HUES6 (cell line): ENCODE data around the gene GPR75.
"Not testable (repeated sequence)": the region's sequence is repeated elsewhere in the genome, so short reads cannot be mapped to it uniquely, and the experiment has no call there.

Experiments
- H3K27ac ChIP-seq: 2 replicates; pipeline ENCODE4 v1.7.0; 2013; ENCODE audit warnings: low read depth, mild to moderate bottlenecking, low read length, inconsistent platforms
- H3K27me3 ChIP-seq: 2 replicates; pipeline ENCODE4 v1.6.1; 2013; ENCODE audit warnings: low read length; ENCODE audit not compliant: control insufficient read depth, insufficient read depth
- H3K36me3 ChIP-seq: 2 replicates; pipeline ENCODE4 v1.6.1; 2013; ENCODE audit warnings: low read length; ENCODE audit not compliant: control insufficient read depth, insufficient read depth
- H3K4me1 ChIP-seq: 2 replicates; pipeline ENCODE4 v1.6.1; 2013; ENCODE audit warnings: low read length; ENCODE audit not compliant: control insufficient read depth, insufficient read depth
- H3K4me3 ChIP-seq: 2 replicates; pipeline ENCODE4 v1.5.1; 2013; ENCODE audit warnings: low read depth, low read length
- H3K9ac ChIP-seq: one replicate; pipeline ENCODE4 v1.6.1; 2013; ENCODE audit warnings: mild to moderate bottlenecking, low read length
- H3K9me3 ChIP-seq: 2 replicates; pipeline ENCODE4 v1.6.1; 2013; ENCODE audit warnings: low read depth, low read length; ENCODE audit not compliant: control insufficient read depth, insufficient read depth

The GPR75 gene

DNA sequence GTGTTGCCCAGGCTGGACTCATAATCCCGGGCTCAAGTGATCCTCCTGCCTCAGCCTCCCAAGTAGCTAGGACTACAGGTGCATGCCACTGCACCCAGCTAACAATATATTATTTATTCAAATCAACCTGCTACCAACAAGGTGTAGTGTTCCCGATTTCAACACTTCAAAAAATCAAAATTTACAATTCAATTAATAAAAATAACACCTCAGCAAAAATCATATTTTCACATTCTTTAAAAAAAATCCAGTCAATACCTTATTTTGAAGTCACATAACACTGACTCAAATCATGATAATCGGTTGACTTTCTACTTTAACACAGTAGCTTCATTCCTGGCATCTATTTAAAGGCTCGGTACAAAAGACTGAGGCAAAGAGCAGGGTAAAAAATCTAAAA is 7.2 kb downstream of the GPR75 start:
- Histone ChIP-seq H3K4me3 (no peak overlapping the region), H3K36me3 (peaks cover 35% of the 10 kb centered on the region), H3K9me3 (no peaks in the 10 kb centered on the region), H3K27ac (no peak overlapping the region), H3K4me1 (no peaks in the 10 kb centered on the region), H3K9ac (no peak overlapping the region), H3K27me3 (no peaks in the 10 kb centered on the region)

DNA sequence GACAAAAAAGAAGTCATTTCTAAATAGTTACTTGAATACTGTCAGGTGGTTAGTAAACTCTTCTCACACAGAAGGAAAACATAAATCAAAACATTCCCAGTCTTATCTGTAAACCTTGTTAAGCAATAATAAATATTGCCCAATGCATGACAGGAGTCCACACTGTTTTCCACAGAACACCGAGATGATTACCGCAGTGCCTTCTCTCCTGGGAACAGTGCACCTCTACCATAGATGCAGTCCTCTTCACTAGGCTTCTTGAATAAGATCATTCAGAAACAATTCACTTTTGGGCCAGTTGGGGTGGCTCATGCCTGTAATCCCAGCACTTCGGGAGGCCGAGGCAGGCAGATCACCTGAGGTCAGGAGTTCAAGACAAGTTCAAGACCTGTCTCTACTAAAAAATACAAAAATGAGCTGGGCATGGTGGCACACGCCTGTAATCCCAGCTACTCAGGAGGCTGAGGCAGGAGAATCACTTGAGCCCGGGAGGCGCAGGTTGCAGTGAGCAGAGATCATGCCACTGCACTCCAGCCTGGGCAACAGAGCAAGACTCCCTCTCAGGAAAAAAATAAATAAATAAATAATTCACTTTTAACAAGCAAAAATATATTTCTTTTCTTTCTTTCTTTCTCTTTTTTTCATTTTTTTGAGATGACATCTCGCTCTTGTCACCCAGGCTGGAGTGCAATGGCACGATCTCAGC is 8.6 kb downstream of the GPR75 start:
- H3K27ac ChIP-seq, H3K27me3 ChIP-seq, H3K9me3 ChIP-seq, H3K9ac ChIP-seq, H3K4me3 ChIP-seq, H3K4me1 ChIP-seq: not testable (repeated sequence)
- peaks cover 31% of the 10 kb centered on the region for H3K36me3 ChIP-seq

DNA sequence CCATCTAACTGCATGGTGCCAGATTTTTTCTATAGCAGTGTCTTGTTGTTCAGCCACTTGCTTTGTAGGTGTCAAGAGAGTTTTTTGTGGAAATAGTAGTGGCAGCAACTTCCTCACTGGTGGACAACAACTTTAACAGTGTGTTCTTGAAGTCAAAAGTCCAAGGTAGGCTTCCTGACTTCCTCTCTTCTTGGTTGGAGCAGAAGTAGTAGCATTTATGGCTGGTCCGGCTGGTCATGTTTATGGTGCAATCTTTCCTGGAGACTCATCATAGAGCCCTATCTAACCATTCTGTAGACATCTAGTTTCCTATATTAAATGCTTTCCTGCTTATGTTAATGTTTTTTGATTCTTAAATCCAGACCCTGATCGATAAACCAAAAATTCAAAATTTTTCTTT is 11.7 kb downstream of the GPR75 start:
- Histone ChIP-seq H3K4me1 (no peaks in the 10 kb centered on the region), H3K36me3 (peaks cover 10% of the 10 kb centered on the region), H3K4me3 (no peak overlapping the region), H3K9me3 (no peaks in the 10 kb centered on the region), H3K27ac (no peak overlapping the region), H3K9ac (no peak overlapping the region), H3K27me3 (no peaks in the 10 kb centered on the region)

DNA sequence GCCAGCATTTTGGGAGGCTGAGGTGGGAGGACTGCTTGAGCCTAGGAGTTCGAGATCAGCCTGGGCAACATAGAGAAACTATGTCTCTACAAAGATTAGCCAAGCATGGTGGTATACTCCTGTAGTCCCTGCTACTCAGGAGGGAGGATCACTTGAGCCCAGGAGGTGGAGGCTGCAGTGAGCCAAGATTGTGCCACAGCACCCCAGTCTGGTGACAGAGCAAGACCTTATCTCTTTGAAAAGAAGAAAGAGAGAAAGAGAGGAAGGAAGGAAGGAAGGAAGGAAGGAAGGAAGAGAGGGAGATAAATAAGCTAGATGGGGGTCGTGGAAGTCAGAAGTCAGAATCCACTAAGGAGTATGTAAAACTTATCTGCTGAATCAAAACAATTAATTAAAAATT is 16.2 kb downstream of the GPR75 start:
- no peak overlapping the region for H3K4me3 ChIP-seq
- H3K9ac ChIP-seq = no peak overlapping the region
- no peaks in the 10 kb centered on the region for H3K27me3 ChIP-seq
- 0 out of 2 replicates have a peak, but pooled peaks cover 3% of the 10 kb centered on the region for H3K36me3 ChIP-seq
- peaks cover 6% of the 10 kb centered on the region; the same call in 1 of the 2 replicates for H3K9me3 ChIP-seq
- no peaks in the 10 kb centered on the region for H3K4me1 ChIP-seq
- H3K27ac ChIP-seq = no peak overlapping the region

DNA sequence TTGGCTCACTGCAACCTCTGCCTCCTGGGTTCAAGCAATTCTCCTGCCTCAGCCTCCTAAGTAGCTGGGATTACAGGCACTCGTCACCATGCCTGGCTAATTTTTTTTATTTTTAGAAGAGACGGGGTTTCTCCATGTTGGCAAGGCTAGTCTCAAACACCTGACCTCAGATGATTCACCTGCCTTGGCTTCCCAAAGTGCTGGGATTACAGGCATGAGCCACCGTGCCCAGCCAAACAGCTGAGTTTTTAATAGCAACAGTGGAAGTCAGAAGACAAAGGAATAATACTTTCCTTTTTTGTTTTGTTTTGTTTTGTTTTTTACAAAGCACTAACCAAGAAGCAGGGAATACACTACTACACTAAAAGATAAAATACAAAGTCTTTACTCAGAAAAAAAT is 16.9 kb downstream of the GPR75 start:
- Histone ChIP-seq H3K9ac (no peak overlapping the region), H3K36me3 (0 out of 2 replicates have a peak, but pooled peaks cover 1% of the 10 kb centered on the region), H3K9me3 (peaks cover 6% of the 10 kb centered on the region; the same call in 1 of the 2 replicates), H3K27ac (no peak overlapping the region), H3K4me1 (no peaks in the 10 kb centered on the region), H3K4me3 (no peak overlapping the region), H3K27me3 (no peaks in the 10 kb centered on the region)

DNA sequence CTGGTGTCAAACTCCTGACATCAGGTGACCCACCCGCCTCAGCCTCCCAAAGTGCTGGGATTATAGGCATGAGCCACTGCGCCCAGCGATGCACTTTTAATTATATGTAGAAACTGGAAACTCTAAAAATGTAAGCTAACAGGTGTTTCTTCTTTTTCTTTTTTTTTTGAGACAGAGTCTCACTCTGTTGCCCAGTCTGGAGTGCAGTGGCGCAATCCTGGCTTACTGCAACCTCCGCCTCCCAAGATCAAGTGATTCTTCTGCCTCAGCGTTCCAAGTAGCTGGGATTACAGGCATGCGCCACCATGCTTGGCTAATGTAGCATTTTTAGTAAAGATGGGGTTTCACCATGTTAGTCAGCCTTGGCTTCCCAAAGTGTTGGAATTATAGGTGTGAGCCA is 18.1 kb downstream of the GPR75 start:
- H3K9me3 ChIP-seq, H3K4me3 ChIP-seq, H3K36me3 ChIP-seq, H3K27ac ChIP-seq, H3K9ac ChIP-seq, H3K4me1 ChIP-seq, H3K27me3 ChIP-seq: not testable (repeated sequence)

DNA sequence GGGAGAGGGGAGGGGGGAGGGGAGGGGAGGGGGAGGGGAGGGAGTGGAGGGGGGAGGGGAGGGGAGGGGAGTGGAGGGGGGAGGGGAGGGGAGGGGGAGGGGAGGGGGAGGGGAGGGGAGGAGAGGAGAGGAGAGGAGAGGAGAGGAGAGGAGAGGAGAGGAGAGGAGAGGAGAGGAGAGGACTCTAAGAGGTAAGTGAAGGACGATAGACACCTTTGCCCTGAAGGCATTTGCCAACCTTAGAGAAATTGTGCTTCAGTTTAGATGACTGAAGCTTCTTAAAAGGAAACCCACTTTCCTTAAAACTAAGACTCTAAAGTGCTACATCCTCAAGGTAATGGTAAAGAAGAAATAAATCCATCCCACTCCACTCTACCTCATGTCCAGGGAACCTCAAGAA is 19.2 kb downstream of the GPR75 start:
- Histone ChIP-seq H3K27ac (no peak overlapping the region), H3K36me3 (no peaks in the 10 kb centered on the region)

DNA sequence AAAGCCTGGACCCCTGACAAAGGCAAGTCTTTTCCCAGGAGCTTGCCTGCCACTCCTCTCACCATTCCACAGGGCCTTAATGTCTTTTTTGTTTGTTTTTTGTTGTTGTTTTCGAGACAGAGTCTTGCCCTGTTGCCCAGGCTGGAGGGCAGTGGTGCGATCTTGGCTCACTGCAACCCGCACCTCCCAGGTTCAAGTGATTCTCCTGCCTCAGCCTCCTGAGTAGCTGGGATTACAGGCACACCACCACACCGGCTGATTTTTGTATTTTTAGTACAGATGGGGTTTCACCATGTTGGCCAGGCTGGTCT is 29.8 kb downstream of the GPR75 start:
- H3K27ac ChIP-seq, H3K4me3 ChIP-seq, H3K9ac ChIP-seq, H3K36me3 ChIP-seq, H3K9me3 ChIP-seq, H3K27me3 ChIP-seq: not testable (repeated sequence)
- peaks cover 18% of the 10 kb centered on the region for H3K4me1 ChIP-seq

More for the DNA sequence above, 19.2 kb downstream of the GPR75 start:
- no peaks in the 10 kb centered on the region for H3K4me1 ChIP-seq
- no peak overlapping the region for H3K9ac ChIP-seq
- no peak overlapping the region for H3K4me3 ChIP-seq
- H3K9me3 ChIP-seq = peaks cover 6% of the 10 kb centered on the region; the same call in 1 of the 2 replicates
- H3K27me3 ChIP-seq = no peaks in the 10 kb centered on the region

DNA sequence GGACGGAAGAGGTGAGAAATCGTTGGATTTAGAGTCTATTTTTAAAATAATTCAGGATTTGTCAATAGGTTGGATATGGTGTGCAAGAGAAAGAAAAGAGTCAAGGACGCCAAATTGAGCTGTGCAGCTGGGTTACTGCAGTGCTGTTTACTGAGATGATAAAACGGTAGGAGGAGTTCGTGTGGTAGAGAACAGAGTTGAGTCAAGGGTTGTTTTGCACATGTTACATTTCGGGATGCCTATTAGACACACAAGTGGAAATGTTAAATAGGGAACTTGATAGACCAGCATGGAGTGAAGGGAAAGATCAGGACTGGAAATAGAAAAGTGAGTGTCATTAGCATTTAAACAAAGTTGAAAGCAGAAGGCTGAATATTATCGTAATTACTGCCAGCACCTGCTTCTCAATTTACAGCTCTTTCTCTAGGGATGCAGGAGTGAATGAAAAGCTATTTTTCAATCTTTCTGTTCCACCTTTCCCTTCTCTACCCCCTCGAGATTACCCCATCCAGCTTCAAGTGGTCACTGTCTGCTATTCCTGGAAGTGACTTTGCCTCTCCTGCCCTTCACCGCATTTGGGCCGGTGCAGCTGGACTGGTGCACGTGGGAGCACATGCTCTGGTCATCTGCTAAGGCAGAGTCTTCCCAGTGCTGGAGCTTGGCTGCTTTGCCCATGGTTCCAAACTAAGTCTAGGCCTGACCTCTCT is 30.3 kb downstream of the GPR75 start:
- no peaks in the 10 kb centered on the region for H3K36me3 ChIP-seq
- peaks cover 18% of the 10 kb centered on the region for H3K4me1 ChIP-seq
- H3K27me3 ChIP-seq = no peaks in the 10 kb centered on the region
- no peaks in the 10 kb centered on the region for H3K9me3 ChIP-seq
- no peak overlapping the region for H3K4me3 ChIP-seq
- no peak overlapping the region for H3K27ac ChIP-seq
- no peak overlapping the region for H3K9ac ChIP-seq

DNA sequence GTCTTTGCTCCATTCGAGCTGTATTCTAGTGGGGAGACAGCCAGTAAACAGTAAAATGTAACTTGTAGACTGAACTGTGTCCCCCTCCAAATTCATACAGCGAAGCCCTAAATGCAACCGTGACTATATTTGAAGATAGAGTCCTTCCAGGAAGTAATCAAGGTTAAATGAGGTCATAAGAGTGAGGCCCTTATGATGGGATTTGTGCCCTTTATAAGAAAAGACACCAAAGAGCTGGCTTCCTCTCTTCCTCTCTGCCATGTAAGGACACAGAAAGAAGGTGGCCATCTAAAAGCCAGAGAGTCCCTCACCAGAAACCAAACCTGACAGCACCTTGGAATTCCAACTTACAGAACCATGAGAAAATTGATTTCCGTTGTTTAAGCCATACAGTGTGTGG is 31.4 kb downstream of the GPR75 start:
- Histone ChIP-seq H3K9ac (no peak overlapping the region), H3K4me3 (no peak overlapping the region), H3K4me1 (peaks cover 18% of the 10 kb centered on the region), H3K9me3 (no peaks in the 10 kb centered on the region), H3K27me3 (no peaks in the 10 kb centered on the region), H3K27ac (no peak overlapping the region), H3K36me3 (no peaks in the 10 kb centered on the region)

DNA sequence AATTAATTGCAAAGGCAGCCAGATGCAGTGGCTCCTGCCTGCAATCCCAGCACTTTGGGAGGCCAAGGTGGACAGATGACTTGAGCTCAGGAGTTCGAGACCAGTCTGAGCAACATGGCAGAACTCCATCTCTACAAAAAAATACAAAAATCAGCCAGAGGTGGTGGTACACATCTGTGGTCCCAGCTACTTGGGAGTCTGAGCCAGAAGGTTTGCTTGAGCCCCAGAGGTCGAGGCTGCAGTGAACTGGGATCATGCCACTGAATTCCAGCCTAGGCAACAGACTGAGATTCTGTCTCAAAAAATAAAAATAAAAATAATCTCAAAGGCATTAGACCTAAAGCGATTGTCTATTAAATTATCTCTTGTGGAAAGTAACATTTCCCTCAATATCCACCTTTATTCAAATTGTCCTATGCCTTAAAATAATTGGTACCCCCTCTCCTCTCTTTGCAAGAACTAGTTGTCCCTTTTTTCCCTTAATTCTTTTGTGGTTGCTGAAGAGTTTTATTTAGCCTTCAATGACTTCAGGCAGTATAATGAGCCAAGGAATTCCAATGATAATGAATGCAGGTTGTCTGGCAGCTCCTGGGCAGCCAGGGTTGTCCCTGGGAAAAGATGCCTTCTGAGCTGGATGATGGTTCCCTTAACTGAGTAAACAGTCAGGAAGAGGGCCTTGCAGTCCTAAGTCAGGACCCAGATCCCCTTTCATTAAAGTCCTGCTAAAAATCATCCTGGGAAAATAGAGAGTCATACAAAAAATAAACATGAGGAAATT is 32.2 kb downstream of the GPR75 start:
- Histone ChIP-seq H3K9me3 (no peaks in the 10 kb centered on the region), H3K27ac (no peak overlapping the region), H3K27me3 (no peaks in the 10 kb centered on the region), H3K4me3 (no peak overlapping the region), H3K36me3 (no peaks in the 10 kb centered on the region), H3K4me1 (peaks cover 18% of the 10 kb centered on the region), H3K9ac (no peak overlapping the region)
